Erythroblast (primary cell): ENCODE results near the gene TMEM161B.

ENCODE experiments used
- GATA1 ChIP-seq: IDR thresholded peaks from 2 replicates; pipeline ENCODE4 v1.6.1; 2011; ENCODE audit warnings: low read depth, mild to moderate bottlenecking, control low read depth, low read length, moderate library complexity
- POLR2A ChIP-seq: IDR thresholded peaks from 2 replicates; pipeline ENCODE4 v1.6.1; 2011; ENCODE audit warnings: mild to moderate bottlenecking, low read length

DNA sequence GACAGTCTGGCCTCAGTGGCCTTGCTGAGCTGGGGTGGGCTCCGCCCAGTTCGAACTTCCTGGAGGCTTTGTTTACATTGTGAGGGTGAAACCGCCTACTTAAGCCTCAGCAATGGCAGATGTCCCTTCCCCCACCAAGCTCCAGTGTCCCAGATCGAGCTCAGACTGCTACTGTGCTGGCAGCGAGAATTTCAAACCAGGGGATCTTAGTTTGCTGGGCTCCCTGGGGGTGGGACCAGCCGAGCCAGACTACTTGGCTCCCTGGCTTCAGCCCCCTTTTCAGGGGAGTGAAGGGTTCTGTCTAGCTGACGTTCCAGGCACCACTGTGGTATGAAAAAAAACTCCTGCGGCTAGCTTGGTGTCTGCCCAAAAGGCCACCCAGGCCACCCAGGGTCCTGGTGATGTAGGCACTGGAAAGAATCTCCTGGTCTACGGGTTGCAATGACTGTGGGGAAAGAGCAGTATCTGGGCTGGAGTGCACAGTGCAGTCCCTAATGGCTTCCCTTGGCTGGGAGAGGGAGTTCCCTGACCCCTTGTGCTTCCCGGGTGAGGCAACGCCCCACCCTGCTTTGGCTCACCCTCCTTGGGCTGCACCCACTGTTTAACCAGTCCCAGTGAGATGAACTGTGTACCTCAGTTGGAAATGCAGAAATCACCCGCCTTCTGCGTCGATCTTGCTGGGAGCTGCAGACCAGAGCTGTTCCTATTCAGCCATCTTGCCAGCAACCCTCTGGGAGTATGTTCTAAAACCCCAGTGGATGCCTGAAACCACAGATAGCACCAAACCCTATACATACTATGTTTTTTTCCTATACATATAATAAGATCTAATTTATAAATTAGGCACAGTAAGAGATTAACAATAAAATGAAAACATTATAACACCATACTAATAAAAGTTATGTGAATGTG, 95.5 kb downstream of the TMEM161B start:
- TF ChIP-seq POLR2A (no peak), GATA1 (no peak)
